Uterus (tissue), 4 donors: ENCODE measurements around the gene XKR7. TPM values are rescaled to one million over a fixed set of nuclear protein-coding genes. Genes with fewer than 3 reads are reported as not detected.

ENCODE experiments used
- DNase-seq, 2 donors: peaks; one replicate each; pipeline ENCODE4 v3.0.0-alpha.2; 2019 to 2020
- H3K27ac ChIP-seq, 2 donors: fragments of 200-600 bp; sonication (generic); 1 replicate in 1 of 2; 2 replicates in 1 of 2; pipeline ENCODE4 v1.5.1; 2016 to 2018
- H3K27me3 ChIP-seq, 2 donors: fragments of 200-600 bp; sonication (generic); one replicate each; pipeline ENCODE4 v1.5.1; 2018 to 2019; ENCODE audit warnings: control low read depth in 1 of 2
- H3K36me3 ChIP-seq, 2 donors: fragments of 200-600 bp; sonication (generic); one replicate each; pipeline ENCODE4 v1.5.1; 2019; ENCODE audit warnings: control low read depth in 1 of 2
- H3K4me1 ChIP-seq, 2 donors: fragments of 200-600 bp; sonication (generic); one replicate each; pipeline ENCODE4 v1.5.1; 2018 to 2019; ENCODE audit warnings: control low read depth in 1 of 2
- H3K4me3 ChIP-seq, 2 donors: fragments of 200-600 bp; sonication (generic); 1 replicate in 1 of 2; 2 replicates in 1 of 2; pipeline ENCODE4 v1.5.1; 2018 to 2019; ENCODE audit warnings: mild to moderate bottlenecking in 1 of 2
- H3K9me3 ChIP-seq, 2 donors: fragments of 200-600 bp; sonication (generic); one replicate each; pipeline ENCODE4 v1.5.1; 2019; ENCODE audit warnings: control low read depth in 1 of 2
- CTCF ChIP-seq, 4 experiments: fragments of 200-600 bp in 2 of 4; fragments of 450-650 bp in 2 of 4; sonication (generic) in 2 of 4; IDR thresholded peaks; one replicate each; pipeline ENCODE4 v1.5.1; 2016 to 2019; ENCODE audit warnings: antibody characterized with exemption in 4 of 4, mild to moderate bottlenecking in 2 of 4, moderate library complexity in 1 of 4
- POLR2A ChIP-seq, 2 donors: fragments of 450-650 bp; IDR thresholded peaks; one replicate each; pipeline ENCODE4 v1.6.1; 2016; ENCODE audit warnings: antibody characterized with exemption in 2 of 2, mild to moderate bottlenecking in 1 of 2, moderate library complexity in 1 of 2
- intact Hi-C: fragments of 100-400 bp; cut with DNase I; formaldehyde crosslinking; loops from one replicate; pipeline ENCODE4 v1.15.1; 2023; ENCODE audit warnings: low total_unique reads
- total RNA-seq, 4 donors: library from RNA; depleted of rRNA in 3 of 4; stranded (reverse); fragments of >200 nt in 3 of 4; gene quantifications; one replicate each; pipeline versions ENCODE4 v1.1.0 to v1.2.4, GENCODE V29; 2014 to 2023
- donor health status: DM: yes; HTN: yes; CAD: no.

The XKR7 gene
- total RNA-seq, 4 donors from 2014 or later, result 0.14 TPM; not detected in 3

- intact Hi-C loops, result no loop called here
- Histone ChIP-seq H3K4me1 (no peaks in the 10 kb centered on the region), H3K9me3 (no peaks in the 10 kb centered on the region), H3K27me3 (peaks cover 0 to 6% of the 10 kb centered on the region in 2 donors), H3K4me3 (no peak overlapping the region), H3K27ac (no peak overlapping the region), H3K36me3 (no peaks in the 10 kb centered on the region)
- TF ChIP-seq CTCF (IDR thresholded peaks at IDR 0.05) (no peak), POLR2A (IDR thresholded peaks at IDR 0.05) (no peak)
- DNase-seq, result no peak
Observed at GRCh38 chr20:31962761-31963160, 5.2 kb upstream of the XKR7 start.

GRCh38 chr20:31963889-31964288, 4.1 kb upstream of the XKR7 start:
- Histone ChIP-seq H3K27ac (no peak overlapping the region), H3K9me3 (no peaks in the 10 kb centered on the region), H3K4me1 (no peaks in the 10 kb centered on the region), H3K4me3 (no peak overlapping the region), H3K36me3 (no peaks in the 10 kb centered on the region), H3K27me3 (peaks cover 0 to 8% of the 10 kb centered on the region in 2 donors)
- DNase-seq, result no peak
- no peak for TF ChIP-seq CTCF (IDR thresholded peaks at IDR 0.05)
- intact Hi-C loops, result no loop called here

- Histone ChIP-seq H3K36me3 (no peaks in the 10 kb centered on the region), H3K27ac (no peak overlapping the region), H3K4me3 (no peak overlapping the region), H3K9me3 (no peaks in the 10 kb centered on the region), H3K27me3 (peaks cover 0 to 8% of the 10 kb centered on the region in 2 donors), H3K4me1 (no peaks in the 10 kb centered on the region)
- TF ChIP-seq POLR2A (IDR thresholded peaks at IDR 0.05), result no peak
- TF ChIP-seq CTCF (IDR thresholded peaks at IDR 0.05), result no peak
- intact Hi-C loops, result no loop called here
- no peak for DNase-seq
Observed at GRCh38 chr20:31966991-31967655, 828 bp upstream of the XKR7 start.

GRCh38 chr20:31968291-31969126, 558 bp downstream of the XKR7 start:
- peak; percentile 30 to 64 for DNase-seq
- Histone ChIP-seq H3K4me1 (no peaks in the 10 kb centered on the region), H3K4me3 (no peak overlapping the region), H3K9me3 (no peaks in the 10 kb centered on the region), H3K27ac (no peak overlapping the region), H3K27me3 (peaks cover 0 to 8% of the 10 kb centered on the region in 2 donors), H3K36me3 (no peaks in the 10 kb centered on the region)
- intact Hi-C loops, result no loop called here
- TF ChIP-seq POLR2A (IDR thresholded peaks at IDR 0.05), result no peak
- no peak for TF ChIP-seq CTCF (IDR thresholded peaks at IDR 0.05)

GRCh38 chr20:31969991-31970390, 2.0 kb downstream of the XKR7 start:
- Histone ChIP-seq H3K4me3 (no peak overlapping the region), H3K36me3 (no peaks in the 10 kb centered on the region), H3K27ac (no peak overlapping the region), H3K9me3 (no peaks in the 10 kb centered on the region), H3K27me3 (peaks cover 0 to 8% of the 10 kb centered on the region in 2 donors), H3K4me1 (no peaks in the 10 kb centered on the region)
- intact Hi-C loops, result no loop called here
- TF ChIP-seq POLR2A (IDR thresholded peaks at IDR 0.05) (no peak), CTCF (IDR thresholded peaks at IDR 0.05) (no peak)
- DNase-seq, result no peak
